GM13976 (cell line): ENCODE results near the gene LMF1.

Experiments used
- DNase-seq: peaks from one replicate; pipeline ENCODE4 v3.0.0; 2012; ENCODE audit warnings: low spot score
- in situ Hi-C: fragments of 300-500 bp; cut with MboI; formaldehyde crosslinking; loops from one replicate; pipeline ENCODE4 v1.12.0; 2022; ENCODE audit warnings: low sequenced_read_pairs, mixed read lengths, inconsistent platforms; ENCODE audit not compliant: unreplicated experiment
- TF ChIP-seq, protein P1 (sequence below): IDR thresholded peaks from 2 replicates; pipeline ENCODE4 v1.5.1; 2012; ENCODE audit warnings: borderline replicate concordance, mild to moderate bottlenecking; ENCODE audit not compliant: insufficient read depth; ENCODE audit errors: extremely low read depth, missing control alignments, control extremely low read depth

Gene LMF1

DNA sequence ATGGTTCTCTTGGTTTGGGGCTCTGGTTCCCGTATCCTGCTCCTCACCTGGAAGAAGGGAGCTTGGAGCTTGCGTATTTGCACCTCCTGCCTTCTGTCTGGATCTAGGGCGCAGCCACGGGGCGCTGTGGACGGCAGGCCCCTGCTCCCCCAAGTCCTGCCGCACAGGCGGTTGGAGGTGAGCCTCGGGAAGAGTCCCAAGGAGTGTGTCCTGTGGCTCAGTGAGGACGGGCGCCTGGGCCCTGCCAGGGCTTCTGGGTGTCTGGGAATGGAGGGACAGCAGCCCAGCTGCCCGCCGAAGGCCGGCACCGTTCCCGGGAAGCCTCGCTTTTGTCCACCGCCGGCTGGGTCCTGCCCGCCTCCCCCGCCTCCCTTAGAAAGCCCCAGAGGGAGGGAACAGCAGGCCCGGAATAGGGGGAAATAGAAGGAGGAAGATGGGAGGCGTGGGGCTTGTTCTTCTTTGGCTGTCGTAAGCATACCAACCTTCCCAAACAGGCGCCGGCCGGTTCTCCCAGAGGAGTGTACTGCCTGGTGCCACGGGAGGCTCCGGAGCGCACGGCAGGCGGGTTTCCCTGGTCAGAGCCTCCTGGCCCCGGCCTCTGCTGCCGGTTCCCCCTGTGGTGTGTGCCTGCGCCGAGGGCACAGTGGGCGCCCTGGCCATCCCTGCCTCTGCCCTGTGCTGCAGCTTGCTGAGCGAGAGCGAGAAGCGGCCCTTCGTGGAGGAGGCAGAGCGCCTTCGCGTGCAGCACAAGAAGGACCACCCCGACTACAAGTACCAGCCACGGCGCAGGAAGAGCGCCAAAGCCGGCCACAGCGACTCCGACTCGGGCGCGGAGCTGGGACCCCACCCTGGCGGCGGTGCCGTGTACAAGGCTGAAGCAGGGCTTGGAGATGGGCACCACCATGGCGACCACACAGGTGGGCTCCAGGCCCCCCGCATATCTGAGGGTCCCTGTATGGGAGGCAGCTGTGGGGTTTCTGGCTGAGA is 12.6 kb upstream of the LMF1 start:
- TF ChIP-seq, protein P1, sequence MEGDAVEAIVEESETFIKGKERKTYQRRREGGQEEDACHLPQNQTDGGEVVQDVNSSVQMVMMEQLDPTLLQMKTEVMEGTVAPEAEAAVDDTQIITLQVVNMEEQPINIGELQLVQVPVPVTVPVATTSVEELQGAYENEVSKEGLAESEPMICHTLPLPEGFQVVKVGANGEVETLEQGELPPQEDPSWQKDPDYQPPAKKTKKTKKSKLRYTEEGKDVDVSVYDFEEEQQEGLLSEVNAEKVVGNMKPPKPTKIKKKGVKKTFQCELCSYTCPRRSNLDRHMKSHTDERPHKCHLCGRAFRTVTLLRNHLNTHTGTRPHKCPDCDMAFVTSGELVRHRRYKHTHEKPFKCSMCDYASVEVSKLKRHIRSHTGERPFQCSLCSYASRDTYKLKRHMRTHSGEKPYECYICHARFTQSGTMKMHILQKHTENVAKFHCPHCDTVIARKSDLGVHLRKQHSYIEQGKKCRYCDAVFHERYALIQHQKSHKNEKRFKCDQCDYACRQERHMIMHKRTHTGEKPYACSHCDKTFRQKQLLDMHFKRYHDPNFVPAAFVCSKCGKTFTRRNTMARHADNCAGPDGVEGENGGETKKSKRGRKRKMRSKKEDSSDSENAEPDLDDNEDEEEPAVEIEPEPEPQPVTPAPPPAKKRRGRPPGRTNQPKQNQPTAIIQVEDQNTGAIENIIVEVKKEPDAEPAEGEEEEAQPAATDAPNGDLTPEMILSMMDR = no peak
- DNase-seq = no peak
- in situ Hi-C loops = no loop called here

- TF ChIP-seq, protein P1 = no peak
- no peak for DNase-seq
- in situ Hi-C loops = no loop called here
Measured at GRCh38 chr16:982145-983043, 11.6 kb upstream of the LMF1 start.

- no peak for DNase-seq
- TF ChIP-seq, protein P1 = no peak
- in situ Hi-C loops = no loop called here
Measured at GRCh38 chr16:981695-982144, 10.9 kb upstream of the LMF1 start, which contains the start of gene SOX8. TSS of gene SOX8 (plus strand) at chr16:981770. CDS start at chr16:981923, 153 bp downstream.

GRCh38 chr16:980595-980854 is 9.7 kb upstream of the LMF1 start:
- TF ChIP-seq, protein P1 = no peak
- no peak for DNase-seq
- in situ Hi-C loops = no loop called here

DNA sequence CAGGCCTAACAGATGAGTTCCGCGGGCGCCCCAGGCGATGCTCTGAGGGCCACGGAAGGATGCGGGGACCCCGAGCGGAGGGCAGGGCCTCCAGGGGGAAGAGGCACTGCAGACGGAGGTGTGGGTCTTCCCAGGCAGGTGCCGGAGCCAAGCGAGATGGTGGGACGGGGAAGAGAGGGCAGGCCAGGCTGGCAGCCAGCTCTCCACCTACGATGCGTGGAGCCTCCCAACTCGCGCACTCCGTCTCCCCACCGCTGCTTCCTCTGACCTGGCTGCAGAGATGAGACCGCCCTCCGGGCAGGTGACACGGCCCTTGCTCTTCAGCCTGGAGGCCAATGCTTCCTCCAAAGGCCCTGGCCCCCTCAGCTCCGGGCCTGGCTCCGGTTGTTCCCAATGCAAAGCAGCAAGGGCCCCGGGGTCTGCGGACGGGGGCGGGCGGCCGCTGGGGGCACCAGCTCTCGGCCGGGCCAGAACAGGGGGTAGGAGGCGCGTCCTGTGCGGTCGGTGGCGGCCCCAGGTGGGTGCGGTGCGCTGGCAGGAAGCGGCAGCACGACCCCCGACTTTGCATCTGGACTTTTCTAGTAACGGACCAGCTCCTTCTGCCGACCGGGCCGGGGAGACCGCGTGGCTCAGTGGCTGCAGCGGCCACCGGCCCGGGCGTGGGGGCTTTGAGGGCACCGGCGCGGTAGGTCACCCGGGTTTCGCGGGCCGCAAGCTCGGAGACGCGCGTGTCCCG is 9.2 kb upstream of the LMF1 start:
- no peak for DNase-seq
- in situ Hi-C loops = no loop called here
- TF ChIP-seq, protein P1 = no peak

DNA sequence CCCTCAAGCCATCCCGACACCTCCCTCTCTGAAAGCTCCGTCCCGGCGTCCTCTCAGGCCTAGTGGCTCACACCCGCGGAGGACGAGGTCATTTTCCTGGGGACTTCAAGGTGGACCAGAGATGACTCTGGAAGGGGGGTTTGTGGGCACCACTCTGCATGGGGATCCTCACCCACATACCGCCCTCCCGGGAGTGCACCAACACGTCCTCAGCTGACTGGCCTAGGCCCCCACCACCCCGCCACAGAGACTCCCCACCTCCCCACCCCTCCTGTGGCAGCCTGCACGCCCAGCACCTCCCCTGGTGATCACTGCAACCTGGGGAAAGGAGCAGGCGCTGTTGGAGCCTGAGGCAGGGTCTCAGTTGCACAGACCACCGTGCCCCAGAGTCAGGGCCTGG is 8.4 kb upstream of the LMF1 start:
- in situ Hi-C loops = no loop called here
- TF ChIP-seq, protein P1 = no peak
- DNase-seq = no peak
